Mesenteric fat pad (tissue), 1 donor: ENCODE data around the gene VSIG4. TPM values are rescaled to one million over a fixed set of nuclear protein-coding genes. Genes with fewer than 3 reads are reported as not detected.

Source experiments
- DNase-seq: peaks from one replicate; pipeline ENCODE4 v3.0.0-alpha.2; 2020; ENCODE audit warnings: low spot score
- total RNA-seq: library from RNA; stranded (reverse); fragmentation: NEBNext Ultra II Directional; extraction: Animal tissue kit (Norgen Biotek cat#: 25700); gene quantifications from one replicate; pipeline ENCODE4 v1.2.1, GENCODE V29; 2021
- donor health status: DM: yes; HTN: yes; CAD: no.

Gene VSIG4
- total RNA-seq, 1 donor from 2014 or later = 448 TPM

DNA sequence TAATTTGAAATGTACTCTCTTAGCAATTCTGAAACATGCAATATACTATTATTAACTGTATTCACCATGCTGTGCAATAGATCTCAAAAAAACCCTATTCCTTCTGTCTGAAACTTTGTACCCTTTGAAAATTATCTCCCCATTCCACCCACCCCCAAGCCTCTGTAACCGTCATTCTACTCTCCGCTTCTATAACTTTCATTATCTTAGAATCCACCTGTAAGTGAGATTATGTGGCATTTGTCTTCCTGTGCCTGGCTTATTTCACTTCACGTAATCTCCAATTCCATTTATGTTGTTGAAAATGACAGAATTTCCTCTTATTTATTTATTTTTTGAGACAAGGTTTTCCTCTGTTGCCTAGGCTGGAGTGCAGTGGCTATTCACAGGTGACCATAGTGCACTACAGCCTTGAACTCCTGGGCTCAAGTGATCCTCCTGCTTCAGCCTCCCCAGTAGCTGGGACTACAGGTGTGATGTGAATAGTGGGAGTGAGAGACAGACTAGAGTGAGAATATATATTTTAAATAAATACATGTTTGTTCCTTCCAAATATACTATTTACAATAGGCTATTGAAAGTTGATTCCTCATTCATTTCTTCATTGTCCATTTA lies 30.5 kb downstream of the VSIG4 start:
- DNase-seq = no peak

DNA sequence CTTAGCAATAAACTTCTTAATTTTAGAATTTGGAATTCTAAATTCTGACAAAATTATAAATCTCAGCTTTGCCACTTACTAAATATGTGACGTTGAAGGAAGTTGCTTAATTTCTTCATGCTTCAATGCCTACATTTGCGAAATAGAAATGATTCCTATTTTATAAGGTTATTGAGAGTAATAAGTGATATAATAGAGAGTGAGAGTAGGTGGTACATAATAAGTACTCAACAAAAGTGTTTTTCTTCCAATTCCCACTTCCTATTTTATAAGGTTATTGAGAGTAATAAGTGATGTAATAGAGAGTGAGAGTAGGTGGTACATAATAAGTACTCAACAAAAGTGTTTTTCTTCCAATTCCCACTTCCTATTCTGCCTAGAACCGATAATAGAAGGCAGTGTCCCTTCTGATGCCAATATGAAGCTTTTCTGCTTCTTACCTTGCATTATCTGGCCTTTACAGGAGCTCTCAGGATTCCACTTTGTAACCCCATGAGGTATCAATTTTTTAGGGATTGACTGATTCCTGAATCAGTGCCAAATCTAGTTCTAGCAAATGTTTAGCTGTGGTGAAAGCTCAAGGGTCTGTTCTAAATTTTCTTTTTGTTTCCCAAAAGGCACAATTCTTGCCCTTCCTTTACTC lies 31.4 kb downstream of the VSIG4 start:
- no peak for DNase-seq

DNA sequence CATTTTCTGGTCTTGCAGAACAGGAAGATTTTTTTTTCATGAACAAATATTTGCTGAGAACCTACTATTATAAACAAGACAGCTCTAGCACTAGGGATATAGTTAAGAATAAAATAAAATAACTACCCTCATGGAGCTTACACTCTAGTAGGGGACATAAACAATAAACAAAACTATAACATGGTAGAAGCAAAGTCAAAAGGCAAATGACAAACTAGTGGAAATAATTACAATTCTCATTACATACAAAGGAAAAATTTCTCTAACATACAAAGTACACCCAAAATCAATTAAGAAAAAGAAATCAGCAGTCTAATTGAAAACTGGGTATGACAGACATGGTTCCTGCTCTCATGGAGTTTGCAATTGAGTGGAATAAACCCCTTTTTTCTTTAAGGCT lies 32.0 kb downstream of the VSIG4 start:
- DNase-seq = no peak

DNA sequence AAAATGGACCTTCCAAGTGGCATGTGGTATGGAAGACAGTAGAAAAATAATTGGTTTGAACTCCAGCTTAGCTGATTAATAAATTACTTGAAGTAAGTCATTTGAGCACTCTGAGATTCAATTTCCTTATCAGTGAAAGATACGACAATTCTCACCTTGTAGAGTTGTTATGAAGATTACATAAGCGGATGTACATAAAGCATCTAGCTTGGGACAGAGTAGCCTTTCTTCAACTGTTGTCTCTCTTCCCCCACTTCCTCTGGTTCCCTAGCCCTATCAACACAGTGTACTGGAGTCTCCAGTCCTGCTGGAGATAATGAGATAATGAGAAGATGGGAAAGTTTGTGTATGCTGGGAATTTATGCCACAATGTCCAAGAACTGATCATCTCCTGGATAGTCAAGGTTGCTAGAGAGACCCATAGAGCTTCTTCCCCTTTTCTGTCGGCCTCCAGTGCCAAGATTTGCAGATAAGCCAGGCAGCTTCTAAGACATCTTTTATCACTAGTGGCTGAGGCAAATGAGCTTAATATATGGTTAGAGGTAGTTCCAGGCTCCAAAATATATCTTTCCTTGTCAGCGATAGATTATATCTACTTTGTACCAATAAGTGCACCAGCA lies 33.9 kb downstream of the VSIG4 start:
- DNase-seq = no peak

DNA sequence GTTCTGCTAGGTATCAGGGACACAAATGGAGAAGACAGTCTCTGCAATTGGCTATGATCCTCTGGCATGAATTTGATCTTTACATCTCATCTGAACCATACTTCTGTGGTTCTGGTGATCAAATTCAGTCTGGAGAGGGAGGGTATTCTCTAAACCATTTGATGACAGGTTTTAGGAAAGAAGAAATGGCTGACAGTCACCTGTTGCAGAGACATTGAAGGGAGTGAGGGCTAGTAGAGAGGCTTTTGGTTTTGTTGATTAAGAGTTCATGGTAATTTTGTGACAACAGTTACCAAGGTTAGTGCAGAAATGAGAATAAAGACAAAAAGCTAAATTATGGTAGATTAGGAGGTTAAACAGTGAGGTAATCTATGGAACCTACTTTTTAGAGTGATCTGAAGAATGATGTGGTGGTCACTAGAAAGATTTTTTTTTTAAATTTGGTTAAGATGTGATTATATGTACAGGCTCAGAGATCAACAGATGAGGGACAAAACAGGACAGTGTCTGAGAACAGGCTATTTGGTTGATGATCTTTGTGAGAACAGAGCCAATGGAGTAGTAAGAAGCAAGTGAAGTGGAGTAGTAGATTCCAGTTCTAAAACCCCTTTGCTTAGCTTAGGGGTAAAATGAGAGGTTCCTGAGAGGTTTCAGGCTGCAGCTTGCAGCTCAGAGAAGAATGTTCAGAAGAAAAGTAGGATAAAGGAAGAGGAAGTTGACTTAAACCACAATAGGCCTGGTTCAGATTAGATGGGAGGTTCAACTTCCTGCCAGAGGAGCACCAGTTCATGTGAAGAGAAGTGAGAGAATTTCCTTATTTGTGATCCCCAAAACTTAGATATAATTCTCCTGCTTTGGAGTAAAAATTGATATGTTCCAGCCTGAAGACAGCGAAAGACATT lies 34.7 kb downstream of the VSIG4 start:
- DNase-seq = no peak

DNA sequence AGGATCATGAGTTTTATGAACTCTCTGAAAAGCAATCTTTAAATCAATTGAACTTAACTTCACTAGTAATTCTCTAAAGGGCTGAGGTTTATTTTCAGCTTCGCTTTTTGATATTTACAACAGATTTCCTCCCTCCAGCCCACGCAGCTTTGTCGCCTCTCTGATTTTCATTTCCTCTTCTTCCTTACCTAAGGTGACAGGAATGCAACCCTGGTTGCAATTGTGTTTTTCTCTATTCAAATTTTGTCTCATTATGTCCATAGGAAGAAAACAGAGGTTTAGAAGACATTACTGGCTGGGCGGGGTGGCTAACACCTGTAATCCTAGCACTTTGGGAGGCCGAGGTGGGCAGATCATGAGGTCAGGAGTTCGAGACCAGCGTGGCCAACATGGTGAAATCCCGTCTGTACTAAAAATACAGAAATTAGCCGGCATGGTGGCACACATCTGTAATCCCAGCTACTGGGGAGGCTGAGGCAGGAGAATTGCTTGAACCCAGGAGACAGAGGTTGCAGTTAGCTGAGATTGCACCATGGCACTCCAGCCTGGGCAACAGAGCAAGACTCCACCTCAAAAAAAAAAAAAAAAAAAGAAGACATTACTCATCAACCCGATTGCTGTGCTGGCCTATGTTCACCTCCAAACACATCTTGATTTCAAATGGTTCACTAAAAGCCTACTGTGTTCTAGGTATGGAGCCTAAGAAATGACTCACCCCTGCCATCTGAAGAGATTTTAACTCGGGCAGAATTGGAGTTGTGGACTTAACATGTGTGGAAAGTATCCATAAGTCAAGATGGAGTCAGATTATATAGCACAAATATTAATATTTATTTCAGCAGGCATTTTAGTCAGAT lies 36.8 kb downstream of the VSIG4 start:
- no peak for DNase-seq

DNA sequence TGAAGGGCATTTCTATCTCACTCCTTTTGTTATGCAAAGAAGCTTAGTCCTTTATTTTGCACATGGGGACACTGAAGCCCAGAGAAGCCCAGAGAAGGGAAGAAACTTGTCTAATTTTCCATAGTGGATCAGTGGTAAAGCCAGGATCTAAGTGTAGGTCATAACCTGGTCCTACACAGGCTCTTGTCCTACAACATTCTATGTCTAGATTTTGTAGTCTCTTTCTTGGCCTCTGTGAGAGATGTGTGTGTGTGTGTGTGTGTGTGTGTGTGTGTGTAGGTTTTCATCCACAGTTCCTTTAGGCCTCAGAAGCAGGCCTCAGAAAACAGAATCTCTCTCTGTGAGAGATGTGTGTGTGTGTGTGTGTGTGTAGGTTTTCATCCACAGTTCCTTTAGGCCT lies 38.3 kb downstream of the VSIG4 start:
- no peak for DNase-seq

DNA sequence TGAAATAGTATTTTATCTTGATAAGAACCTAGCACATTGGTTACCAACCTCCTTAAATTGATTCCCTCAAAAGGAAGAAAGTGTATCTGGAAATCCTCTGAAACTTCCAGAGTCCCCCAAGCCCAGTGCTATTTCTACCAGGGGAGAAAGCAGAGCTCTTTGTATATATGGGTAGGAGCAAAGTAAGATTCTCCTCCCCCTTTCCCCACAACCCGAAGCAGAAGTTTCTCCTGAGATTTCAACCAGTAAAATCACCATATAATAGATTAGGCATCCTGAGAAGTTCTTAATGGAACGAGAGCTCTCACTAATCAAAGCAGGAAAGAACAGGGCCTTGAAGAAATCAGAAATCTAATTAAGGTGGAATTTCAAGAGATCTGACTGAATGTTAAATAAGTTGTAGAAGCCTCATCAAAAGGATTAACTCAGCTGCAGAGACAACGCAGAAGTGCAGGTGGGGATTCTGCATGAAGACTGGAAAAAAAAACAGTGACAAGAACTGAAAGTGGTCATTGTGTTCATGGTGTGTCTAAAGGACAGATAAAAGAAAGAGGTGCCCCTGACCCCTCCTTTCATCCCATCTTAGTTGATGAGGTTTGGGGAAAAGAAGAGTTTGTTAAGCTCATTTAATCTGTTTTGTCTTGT lies 39.1 kb downstream of the VSIG4 start:
- DNase-seq = no peak

DNA sequence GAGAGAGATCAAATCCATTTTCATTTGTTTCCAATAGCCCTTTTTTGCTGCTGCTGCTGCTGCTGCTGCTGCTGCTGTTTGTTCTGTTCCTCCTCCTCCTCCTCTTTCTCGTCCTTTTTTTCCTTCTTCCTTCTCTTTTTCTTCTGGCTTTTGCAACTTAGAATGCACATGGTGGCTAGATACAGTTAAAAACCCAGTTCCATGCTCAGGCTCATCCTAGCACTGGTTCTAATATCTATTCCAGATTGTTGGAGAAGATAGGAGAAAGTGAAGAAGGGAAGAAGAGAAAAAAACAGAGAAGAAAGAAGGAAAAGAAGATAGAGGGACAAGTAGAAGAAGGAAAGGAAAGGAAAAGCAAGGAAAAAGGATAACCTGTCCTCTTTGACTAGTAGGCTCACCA lies 39.7 kb downstream of the VSIG4 start:
- DNase-seq = no peak

DNA sequence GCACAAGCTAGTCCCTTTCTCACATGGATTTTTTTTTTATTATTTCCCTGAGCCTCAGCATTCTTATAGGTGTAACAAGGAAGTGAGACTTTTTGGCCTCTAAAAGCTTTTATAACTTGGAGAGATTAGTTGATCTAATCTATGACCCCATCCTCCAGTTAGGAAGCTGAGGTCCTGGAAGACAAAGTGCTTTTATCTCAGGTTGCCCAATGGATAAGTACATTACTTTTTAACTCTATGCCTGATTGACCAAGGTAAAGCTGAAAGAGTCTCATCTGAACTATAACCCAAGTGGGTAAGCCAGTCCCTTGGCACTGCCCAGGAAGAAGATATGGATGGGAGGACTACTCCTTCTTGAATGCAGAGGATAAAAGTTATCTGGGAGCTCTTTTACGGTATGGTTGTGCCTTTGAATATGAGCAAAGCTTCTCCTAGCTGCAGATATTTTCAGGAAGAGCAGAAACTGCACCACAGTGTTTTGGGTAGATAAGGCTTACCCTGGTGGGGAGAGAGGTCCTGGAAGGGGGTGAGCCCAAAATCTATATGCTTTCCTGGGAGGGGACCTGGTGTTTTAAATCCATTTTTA lies 40.2 kb downstream of the VSIG4 start:
- DNase-seq = no peak

DNA sequence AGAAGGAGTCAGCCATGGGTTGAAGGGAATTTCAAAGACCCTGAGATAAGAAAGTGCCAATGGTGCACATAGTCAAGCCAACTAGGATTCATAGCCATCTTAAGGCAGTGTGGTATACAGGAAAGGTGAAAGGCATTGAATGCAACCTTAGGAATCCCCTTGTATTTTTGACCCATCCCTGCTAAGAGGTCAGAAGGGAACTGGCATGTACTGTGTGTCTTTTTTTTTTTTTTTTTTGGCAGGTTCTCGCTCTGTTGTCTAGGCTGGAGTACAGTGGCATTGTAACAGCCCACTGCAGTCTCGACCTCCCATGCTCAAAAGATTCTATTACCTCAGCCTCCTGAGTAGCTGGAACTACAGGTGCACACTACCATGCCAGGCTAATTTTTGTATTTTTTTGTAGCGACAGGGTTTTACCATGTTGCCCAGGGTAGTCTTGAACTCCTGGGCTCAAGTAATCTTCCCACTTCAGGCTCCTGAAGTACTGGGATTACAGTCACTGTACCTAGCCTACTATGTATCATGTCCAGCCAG lies 40.8 kb downstream of the VSIG4 start:
- DNase-seq = no peak

DNA sequence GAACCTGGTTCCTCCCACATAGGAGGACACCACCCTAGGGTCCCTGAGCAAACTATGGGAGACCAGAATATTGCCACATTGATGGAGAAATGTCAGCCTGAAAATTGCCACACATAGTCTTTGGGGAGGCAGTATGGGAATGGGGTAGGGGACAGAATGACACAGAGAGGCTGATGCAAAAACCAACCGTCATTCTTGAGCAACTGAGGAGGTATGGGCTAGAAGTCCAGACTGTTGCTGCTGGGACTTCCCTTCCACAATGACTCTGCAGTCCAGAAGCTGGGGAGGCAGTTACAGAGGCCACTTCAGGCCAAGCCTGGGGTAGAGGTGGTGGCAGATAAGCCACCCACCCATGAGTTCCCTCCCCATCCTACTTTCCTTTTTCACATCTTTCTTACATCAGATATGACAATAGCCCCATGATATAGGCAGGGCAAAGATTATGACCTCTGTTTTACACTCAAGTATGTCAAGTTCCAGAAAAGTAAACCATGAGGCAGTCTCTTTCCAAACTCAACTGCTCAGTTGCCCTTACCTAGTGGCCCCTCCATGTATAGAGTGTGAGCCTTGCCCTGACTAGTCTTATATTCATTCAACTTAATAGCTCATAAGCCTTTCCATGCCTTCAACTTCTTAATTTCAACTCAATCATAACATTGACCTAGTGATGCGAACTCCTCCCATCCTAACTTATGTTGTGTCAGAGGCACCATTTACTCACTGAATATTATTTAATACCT lies 41.7 kb downstream of the VSIG4 start:
- DNase-seq = no peak

DNA sequence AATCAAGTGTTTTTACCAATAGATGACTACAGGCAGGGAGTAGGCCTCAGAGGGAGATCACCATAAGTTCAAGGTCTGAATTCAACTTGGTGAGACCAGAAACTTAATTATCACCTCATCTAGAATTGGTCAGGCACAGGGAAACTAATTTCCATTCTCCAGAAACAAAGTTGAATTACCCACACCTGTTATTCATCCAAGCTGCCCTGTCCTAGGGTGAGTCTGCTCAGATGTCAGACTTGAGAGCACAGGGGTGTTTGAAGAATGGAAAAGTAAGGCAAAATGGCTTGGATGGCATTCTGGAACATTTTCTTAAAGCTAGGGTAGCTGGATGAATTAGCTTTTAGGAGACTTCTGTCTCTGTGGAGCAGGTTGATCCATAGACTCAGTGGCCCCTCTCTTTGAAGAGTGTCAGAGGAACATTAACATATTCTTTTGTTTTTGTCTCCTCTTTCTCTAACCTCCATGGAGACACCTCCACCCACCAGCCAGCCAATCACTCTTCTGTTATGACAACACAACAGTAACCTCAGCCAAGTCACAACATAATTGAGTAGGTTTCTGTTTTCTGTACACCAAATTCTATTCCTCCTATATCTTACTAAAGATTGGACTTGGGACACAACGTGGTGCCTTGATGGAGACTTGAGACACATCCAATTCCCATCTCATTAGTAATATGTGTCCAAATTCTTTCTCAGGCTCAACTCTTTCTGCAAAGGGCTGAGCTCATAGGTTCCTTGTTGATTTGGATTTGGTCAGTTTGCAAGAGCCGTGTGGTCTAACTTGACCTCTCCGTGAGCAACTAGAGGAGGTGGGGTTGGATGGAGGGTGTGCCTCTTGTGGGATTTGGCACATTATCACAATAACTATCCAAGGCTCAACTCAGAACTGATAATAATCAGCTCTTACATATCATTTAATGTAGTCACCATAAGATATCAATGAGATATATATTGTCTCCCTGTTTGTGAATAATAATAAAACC lies 45.1 kb downstream of the VSIG4 start:
- DNase-seq = no peak

DNA sequence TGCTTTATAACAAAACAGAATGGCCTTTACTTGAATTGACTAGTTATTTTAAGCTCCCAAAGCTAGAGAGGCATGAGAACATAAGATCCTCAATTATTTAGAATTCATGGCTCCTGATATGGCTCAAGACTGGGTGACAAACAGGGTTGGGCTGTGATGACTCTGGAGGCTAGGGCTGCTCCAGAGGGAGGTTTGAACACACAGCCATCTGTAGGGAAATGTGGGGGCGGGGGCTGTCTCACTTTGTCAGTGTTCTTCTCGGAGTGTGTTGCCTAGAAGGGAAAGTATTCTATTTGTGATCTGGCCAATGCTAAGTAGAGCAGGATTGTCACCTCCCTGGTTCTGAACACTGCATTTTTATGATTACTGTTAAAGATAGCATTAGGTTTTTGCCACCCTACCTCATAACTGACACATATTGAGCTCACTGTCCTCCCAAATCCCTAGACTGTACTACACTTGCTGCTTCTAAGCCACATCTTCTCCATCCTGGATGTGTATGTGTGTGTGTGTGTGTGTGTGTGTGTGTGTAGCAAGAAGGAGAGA lies 45.9 kb downstream of the VSIG4 start:
- DNase-seq = no peak

DNA sequence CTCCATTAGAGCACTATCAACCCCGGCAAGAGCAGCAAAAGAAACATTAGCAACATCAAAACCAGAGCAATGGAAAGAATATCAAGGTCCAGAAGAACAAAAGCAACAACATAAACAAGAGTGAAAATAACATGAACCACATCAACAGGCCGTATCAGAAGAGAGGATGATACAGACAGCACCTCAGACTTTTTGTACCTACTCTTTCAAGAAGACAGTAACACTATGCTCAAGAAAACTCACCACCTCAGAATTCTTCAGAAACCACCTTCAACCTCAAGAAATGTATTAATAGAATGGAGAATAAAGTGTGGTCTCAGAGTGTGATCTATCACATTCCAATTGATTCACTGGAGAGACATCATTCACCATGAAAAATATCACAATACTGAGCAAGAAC lies 46.5 kb downstream of the VSIG4 start:
- DNase-seq = no peak

DNA sequence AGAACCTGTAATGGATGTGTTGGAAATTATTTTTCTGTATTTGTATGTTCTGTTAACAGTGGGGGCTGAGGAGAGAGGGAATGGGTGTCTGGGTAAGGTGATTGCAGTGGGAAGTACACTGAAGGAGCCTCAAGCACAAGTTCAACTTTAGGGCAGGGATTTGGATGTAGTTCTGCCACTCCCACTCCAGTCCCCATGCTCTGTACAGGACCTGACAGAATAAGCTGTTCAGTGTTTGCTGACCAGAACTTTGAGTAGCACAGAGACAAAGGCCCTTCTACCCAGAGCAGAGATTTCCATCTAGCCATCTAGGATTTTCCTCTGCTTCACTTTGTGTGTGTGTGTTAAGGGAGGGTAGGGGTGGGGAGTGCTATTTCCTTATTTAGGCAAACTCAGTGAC lies 49.2 kb downstream of the VSIG4 start:
- no peak for DNase-seq

DNA sequence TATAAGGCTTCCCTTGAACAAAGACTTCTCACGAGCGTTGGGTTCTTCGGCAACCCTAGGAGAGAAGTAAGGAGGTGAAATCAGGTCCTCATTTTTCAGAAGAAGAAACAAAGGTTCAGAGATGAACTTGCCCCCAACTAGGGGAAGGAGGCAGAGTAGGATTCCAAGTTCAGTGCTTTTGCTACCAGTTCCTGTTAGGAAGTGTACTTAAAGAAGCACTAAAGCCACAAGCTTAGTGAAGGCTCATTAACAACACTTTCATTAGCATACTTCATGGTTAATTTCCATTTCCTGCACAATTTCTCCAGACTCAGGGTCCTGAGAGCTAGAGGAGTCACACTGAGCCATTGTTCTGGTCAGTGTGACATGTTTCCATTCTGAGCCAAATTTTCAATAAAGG lies 52.1 kb downstream of the VSIG4 start:
- DNase-seq = no peak
